GM18951 (cell line): ENCODE measurements around the gene PAK4.
"Not testable (repeated sequence)": the region's sequence is repeated elsewhere in the genome, so short reads cannot be mapped to it uniquely, and the experiment has no call there.

Experiments
- POLR2A ChIP-seq: IDR thresholded peaks from 4 replicates; pipeline ENCODE4 v1.6.1; 2011; ENCODE audit warnings: mild to moderate bottlenecking; ENCODE audit not compliant: insufficient read length, insufficient read depth; ENCODE audit errors: extremely low read depth
- in situ Hi-C: fragments of 300-500 bp; cut with MboI; formaldehyde crosslinking; loops from one replicate; pipeline ENCODE4 v1.12.0; 2022; ENCODE audit warnings: low sequenced_read_pairs, mixed read lengths, inconsistent platforms; ENCODE audit not compliant: unreplicated experiment

PAK4 gene

DNA sequence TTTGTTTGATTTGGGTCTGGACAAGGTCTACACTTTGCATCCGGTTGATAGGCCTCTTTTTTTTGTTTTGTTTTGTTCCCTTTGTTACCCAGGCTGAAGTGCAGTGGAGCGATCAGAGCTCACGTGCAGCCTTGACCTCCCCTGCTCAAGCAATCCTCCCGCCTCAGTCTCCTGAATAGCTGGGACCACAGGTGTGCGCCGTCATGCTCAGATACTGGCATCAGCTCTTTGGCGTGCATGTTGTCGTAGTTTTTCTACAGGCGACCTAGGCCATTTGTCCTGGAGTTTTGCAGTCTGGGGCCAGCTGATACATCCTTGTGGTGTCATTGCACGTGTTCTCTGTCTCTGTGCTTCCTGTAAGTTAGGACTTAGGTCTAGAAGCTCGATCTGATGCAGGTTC lies 16.3 kb downstream of the PAK4 start:
- no peak for TF ChIP-seq POLR2A
- in situ Hi-C loops: no loop called here

DNA sequence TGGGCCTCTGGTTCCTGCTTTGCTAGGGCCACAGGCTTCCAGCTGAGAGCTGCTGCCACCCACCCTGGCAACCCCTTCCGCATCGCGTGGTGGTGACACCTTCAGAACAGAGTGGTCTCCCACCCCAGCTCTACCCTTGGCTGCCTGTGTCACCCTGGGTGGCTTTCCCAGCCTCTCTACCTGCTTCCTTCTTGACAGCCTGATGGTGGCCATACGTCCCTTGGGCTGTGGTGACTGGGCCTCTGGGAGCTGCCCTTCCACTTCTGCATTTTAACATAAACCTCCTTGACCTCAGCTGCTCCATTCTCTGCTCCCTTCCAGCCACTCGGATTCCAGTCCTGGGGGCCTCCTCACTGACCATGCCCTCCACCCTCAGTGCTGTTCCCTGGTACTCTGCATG lies 17.0 kb downstream of the PAK4 start:
- in situ Hi-C loops: no loop called here
- no peak for TF ChIP-seq POLR2A

DNA sequence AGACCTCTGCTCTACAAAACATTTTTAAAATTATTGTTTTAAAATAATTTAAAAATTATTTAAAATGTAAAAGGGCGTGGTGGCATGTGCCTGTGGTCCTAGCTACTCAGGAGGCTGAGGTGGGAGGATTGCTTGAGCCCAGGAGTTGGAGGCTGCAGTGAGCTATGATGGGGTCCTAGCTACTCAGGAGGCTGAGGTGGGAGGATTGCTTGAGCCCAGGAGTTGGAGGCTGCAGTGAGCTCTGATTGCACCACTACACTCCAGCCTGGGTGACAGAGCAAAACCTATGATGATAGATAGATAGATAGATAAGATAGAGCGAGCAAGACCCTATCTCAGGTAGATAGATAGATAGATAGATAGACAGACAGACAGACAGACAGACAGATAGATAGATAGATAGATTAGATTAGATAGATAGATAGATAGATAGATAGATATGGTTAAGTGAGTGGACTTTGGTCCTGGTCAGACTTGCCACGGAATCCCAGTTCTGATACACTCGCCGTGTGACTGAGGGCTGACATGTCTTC lies 18.2 kb downstream of the PAK4 start:
- in situ Hi-C loops: not testable (repeated sequence)

DNA sequence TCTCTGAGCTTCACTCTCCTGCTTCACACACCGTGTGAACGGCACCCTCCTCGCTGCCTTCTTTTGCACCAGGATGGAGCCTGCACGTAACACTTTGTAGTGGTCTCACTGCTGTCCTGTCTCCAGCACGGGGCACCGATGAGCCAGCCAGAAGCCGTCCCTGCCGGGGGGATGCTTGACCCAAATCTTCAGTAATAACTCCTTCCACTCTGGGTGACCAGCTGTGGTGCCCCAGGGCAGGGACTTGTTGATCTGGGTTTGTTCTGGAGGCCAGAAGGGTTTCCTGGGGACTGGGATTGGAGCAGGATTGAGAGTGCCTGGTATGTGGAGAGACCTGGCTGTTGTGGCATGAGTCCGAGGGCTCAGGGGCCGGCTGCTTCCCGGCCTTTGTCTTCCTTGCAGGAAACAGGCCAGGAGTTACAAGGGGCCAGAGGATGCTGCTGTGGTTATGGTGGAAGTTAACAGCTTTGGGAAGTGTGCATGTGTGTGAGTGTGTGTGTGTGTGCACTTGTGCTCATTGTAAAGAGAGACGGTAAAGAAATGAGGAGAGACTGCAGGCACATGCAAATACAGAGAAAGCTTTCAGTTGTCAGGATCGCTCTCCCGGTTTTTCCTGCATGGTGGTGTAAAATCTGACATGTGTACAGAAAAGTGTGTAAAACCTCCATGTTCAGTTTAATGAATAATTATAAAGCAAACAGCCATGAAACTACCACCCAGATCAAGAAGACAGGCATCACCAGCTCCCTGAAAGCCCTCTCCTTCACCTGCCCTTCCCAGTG lies 18.9 kb downstream of the PAK4 start:
- in situ Hi-C loops: no loop called here
- TF ChIP-seq POLR2A: no peak

DNA sequence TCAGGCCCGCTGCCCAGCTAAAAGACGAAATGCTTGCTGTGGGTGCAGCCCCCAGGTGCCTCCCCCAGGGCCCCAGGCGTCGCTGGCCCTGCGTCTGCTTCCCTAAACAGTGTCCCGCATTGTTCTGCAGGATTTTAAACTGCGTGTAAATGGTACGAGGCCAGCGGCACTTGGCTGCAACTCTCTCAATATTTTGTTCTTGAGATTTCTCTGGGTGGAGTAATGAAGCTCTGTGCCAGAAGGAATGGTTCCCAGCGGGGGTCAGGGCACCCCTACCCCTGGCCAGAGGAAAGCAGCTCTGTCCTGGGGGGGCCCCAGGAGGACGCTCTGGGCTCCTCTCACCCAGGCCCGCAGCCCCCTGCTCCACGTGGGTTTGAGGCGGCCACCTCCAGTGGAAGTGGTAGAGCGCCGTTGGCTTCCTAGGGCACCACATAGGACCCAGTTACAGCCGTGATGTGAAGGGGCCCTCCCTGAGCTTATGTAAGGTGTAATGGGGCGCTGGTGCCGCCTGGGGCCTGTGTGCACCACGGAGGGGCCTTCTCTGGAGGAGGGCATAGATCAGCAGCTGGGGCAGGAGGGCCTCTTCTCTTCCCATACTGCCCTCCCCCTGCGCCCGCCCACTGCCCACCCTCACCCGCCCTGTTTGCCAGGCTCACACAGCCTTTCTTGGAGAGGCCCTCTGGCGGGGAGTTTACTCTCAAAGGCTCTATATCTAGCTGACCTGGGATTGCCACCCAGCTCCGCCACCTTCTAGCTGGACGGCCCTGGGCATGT lies 19.8 kb downstream of the PAK4 start:
- in situ Hi-C loops: no loop called here
- no peak for TF ChIP-seq POLR2A

DNA sequence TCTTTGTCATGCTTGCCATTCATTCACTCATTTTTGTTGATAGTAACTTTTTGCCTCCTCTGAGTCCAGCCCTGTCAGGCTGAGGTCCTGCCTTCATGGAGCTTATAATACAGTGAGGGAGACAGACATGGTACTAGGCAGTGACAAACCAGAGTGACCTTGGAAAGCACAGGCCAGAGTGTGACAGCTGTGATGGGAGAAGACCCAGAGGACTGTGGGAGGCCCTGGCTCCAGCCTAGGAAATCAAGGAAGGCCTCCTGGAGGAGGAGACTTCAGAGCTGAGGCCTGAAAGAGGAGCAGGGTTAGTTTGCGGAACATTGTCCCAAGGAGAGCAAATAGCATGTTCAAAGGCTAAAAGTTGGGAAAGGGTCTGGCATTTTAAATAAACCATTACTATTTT lies 20.5 kb downstream of the PAK4 start:
- no peak for TF ChIP-seq POLR2A
- in situ Hi-C loops: no loop called here

DNA sequence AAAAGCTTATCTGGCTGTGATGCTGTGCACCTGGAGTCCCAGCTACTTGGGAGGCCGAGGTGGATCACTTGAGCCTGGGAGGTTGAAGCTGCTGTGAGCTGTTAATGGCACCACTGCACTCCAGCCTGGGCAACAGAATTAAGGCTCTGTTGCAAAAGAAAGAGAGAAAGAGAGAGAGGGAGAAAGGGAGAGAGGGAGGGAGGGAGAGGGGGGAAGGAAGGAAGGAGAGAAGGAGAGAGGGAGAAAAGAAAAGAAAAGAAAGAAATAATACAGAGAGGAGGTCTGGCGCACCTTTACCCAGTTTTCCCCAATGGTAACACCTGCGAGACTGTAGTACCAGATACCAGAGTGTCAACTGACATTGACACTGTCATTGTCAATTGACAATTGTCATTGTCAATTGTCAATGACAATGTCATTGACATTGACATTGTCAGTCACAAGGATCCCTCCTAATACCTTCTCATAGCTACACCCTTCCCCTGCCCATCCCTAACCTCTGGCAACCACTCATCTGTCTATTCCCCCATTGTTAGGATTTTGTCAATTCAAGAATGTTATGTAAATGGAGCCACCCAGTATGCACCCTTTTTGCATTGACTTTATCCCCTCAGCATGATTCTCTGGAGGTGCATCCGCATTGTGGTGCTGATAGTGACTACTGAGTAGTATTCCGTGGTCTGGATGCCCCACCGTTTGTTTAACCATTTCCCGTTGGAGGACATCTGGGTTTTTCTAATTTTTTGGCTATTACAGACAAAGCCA lies 21.3 kb downstream of the PAK4 start:
- TF ChIP-seq POLR2A: no peak
- in situ Hi-C loops: no loop called here

DNA sequence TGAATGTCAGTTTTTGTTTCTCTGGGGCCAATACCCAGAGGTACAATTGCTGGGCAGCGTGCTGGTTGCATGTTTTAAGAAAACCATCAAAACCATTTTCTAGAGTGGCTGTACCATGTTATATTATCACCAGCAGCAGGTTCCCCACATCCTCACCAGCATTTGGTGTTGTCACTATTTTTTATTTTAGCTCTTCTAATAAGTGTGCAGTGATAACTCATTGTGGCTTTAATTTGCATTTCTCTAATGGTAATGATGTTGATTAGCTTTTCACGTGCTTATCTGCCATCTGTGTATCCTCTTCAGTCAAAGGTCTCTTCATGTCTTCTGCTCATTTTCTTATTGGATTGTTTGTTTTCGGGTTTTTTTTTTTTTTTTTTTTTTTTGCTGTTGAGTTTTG lies 21.9 kb downstream of the PAK4 start:
- in situ Hi-C loops: no loop called here

DNA sequence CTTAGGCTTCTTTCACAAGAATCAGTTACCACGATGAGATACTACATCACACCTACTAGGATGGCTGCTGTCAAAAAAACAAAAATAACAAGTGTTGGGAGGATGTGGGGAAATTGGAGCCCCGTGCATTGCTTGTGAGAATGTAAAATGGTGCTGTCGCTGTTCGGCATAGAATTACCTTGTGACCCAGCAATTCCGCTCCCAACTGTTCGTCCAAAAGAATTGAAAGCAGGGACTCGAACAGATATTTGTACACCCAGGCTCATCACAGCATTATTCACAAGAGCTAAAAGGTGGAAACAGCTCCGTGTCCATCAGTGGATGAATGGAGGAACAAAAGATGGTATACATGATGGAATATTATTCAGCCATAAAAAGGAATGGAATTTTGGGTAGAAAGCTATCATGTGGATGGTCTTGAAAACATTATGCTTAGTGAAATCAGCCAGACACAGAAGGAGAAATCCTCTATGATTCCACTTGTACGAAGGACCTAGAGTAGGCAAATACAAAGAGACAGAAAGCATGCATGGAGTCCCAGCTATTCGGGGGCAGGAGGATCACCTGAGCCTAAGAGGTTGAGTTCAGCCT lies 23.4 kb downstream of the PAK4 start:
- in situ Hi-C loops: no loop called here
- TF ChIP-seq POLR2A: no peak

More for the DNA sequence above, 21.9 kb downstream of the PAK4 start:
- TF ChIP-seq POLR2A: no peak

DNA sequence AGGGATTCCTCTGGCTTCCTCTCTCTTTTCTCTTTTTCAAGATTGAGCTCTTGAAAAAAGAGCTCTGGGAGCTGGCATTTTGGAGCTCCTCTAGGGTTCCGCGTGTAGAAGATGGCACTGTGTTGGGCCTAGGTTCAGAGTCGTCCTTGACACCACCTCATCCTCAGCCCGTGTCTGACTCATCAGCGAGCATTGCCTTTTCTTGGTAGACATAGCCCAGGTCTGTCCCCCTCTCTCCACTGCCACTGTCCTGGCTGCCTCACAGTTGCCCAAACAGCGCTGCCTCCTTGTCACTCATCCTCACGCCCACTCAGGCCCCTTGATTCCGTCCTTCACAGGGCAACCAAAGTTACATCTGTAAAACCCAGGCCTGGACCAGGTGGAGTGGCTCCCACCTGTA lies 24.6 kb downstream of the PAK4 start:
- no peak for TF ChIP-seq POLR2A

DNA sequence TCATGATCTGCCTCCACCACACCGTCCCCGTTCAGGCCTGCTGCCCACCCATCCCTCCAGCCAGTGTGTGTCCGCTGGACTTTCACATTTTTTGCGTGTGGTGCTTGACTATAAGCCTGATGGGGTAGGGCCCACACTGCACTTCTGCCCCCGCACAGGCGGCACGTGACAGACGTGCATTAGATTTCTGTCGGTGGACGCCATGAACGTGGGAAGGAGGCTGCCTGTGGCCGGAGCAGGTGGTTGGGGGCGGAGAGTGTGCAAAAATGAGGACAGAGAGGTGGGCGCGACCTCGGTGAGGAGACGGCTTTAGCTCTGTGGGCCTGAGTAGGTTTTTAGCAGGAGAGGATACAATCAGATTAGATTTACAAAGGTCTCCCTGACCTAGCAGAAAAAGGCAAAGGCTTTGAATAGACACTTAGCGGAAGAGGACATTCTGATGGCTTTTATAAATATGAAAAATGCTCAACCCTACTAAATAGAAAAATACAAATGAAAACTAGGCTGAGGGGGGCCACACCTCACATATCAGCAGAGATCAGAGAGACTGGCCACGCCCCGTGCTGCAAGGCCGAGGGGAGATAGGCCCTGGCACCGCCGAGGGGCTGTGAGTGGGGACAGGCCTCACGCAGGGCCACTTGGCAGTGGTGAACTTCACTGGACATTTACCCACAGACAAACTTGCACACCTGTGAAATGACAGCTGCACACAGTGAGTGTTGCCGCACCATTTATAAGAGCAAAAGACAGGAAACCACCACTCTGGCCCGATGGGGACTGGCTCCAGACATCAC lies 25.4 kb downstream of the PAK4 start:
- in situ Hi-C loops: no loop called here
- no peak for TF ChIP-seq POLR2A

More for the DNA sequence above, 24.6 kb downstream of the PAK4 start:
- in situ Hi-C loops: no loop called here

DNA sequence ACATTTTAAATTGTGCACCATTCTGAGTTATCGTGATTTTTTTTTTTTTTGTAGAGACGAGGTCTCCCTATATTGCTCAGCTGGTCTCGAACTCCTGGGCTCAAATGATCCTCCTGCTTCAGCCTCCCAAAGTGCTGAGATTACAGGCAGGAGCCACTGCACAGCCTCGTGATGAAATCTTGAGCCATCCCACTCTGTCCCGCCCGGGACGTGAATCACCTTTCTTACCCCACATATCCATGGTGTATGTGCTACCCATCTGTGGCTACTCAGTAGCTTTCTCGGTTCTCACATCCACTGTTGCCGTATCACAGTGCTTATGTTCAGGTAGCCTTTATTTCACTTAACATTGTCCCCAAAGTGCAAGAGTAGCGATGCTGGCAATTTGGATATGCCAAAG lies 26.5 kb downstream of the PAK4 start:
- no peak for TF ChIP-seq POLR2A
- in situ Hi-C loops: no loop called here
